ENCODE results near the gene MINDY3.

DNA sequence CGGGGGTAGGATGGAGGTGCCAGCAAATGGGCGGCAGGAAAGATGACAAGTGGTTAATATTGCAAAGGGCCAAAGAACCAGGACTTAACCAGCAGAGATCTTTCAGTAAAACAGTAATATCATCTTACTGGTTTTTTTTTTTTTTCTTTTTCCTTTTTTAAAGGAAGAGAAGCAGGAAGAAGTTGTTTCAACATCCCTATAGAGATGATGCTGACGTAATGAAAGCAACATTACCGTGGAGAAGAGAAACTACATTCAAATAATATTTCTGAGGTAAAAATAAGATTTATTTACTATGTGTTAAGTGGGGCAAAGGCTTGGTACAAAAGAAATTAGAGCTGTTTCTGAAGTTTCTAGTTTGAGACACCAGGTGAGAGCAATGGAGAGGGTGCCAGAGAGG lies 11.0 kb downstream of the MINDY3 start:
- TF ChIP-seq POLR2AphosphoS5 (IDR thresholded peaks at IDR 0.05; ENCODE audit: low read depth, low read length): no peak
- TF ChIP-seq, protein P1, sequence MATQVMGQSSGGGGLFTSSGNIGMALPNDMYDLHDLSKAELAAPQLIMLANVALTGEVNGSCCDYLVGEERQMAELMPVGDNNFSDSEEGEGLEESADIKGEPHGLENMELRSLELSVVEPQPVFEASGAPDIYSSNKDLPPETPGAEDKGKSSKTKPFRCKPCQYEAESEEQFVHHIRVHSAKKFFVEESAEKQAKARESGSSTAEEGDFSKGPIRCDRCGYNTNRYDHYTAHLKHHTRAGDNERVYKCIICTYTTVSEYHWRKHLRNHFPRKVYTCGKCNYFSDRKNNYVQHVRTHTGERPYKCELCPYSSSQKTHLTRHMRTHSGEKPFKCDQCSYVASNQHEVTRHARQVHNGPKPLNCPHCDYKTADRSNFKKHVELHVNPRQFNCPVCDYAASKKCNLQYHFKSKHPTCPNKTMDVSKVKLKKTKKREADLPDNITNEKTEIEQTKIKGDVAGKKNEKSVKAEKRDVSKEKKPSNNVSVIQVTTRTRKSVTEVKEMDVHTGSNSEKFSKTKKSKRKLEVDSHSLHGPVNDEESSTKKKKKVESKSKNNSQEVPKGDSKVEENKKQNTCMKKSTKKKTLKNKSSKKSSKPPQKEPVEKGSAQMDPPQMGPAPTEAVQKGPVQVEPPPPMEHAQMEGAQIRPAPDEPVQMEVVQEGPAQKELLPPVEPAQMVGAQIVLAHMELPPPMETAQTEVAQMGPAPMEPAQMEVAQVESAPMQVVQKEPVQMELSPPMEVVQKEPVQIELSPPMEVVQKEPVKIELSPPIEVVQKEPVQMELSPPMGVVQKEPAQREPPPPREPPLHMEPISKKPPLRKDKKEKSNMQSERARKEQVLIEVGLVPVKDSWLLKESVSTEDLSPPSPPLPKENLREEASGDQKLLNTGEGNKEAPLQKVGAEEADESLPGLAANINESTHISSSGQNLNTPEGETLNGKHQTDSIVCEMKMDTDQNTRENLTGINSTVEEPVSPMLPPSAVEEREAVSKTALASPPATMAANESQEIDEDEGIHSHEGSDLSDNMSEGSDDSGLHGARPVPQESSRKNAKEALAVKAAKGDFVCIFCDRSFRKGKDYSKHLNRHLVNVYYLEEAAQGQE (IDR thresholded peaks at IDR 0.05; ENCODE audit: insufficient read depth in 1 of 2, low read depth in 2 of 2, low read length in 2 of 2): no peak

Data from PFSK-1 (cell line).